HEK293T (cell line): ENCODE data around the gene CAPS.

Source experiments
- ARNT ChIP-seq: fragments of 450-650 bp; IDR thresholded peaks from 2 replicates; pipeline ENCODE4 v1.6.1; 2017; ENCODE audit warnings: mild to moderate bottlenecking
- BHLHE40 ChIP-seq: fragments of 450-650 bp; IDR thresholded peaks from 2 replicates; pipeline ENCODE4 v1.6.1; 2016; ENCODE audit warnings: mild to moderate bottlenecking, moderate library complexity, borderline replicate concordance
- CTBP1 ChIP-seq: fragments of 450-650 bp; IDR thresholded peaks from 2 replicates; pipeline ENCODE4 v1.6.1; 2016; ENCODE audit warnings: borderline replicate concordance
- FOXA1 ChIP-seq: fragments of 450-650 bp; IDR thresholded peaks from 2 replicates; pipeline ENCODE4 v1.6.1; 2016; ENCODE audit warnings: mild to moderate bottlenecking
- FOXK2 ChIP-seq: fragments of 450-650 bp; IDR thresholded peaks from 2 replicates; pipeline ENCODE4 v1.6.1; 2016; ENCODE audit warnings: mild to moderate bottlenecking
- FOXM1 ChIP-seq: fragments of 450-650 bp; IDR thresholded peaks from 2 replicates; pipeline ENCODE4 v1.6.1; 2017; ENCODE audit warnings: mild to moderate bottlenecking, borderline replicate concordance
- HDGF ChIP-seq: fragments of 450-650 bp; IDR thresholded peaks from 2 replicates; pipeline ENCODE4 v1.6.1; 2017; ENCODE audit warnings: antibody characterized with exemption, borderline replicate concordance
- L3MBTL2 ChIP-seq: fragments of 450-650 bp; conservative IDR thresholded peaks from 2 replicates; pipeline ENCODE4 v1.6.1; 2016; ENCODE audit warnings: mild to moderate bottlenecking
- NFRKB ChIP-seq: fragments of 450-650 bp; IDR thresholded peaks from 2 replicates; pipeline ENCODE4 v1.6.1; 2016; ENCODE audit warnings: mild to moderate bottlenecking, moderate library complexity
- SP1 ChIP-seq: fragments of 450-650 bp; IDR thresholded peaks from 2 replicates; pipeline ENCODE4 v1.6.1; 2017
- SUZ12 ChIP-seq: fragments of 450-650 bp; IDR thresholded peaks from 2 replicates; pipeline ENCODE4 v1.6.1; 2016; ENCODE audit warnings: mild to moderate bottlenecking
- TARDBP ChIP-seq: fragments of 450-650 bp; IDR thresholded peaks from 2 replicates; pipeline ENCODE4 v1.6.1; 2016
- TF ChIP-seq, protein P1 (sequence below): fragments of 450-650 bp; IDR thresholded peaks from 2 replicates; pipeline ENCODE4 v1.6.1; 2016

DNA sequence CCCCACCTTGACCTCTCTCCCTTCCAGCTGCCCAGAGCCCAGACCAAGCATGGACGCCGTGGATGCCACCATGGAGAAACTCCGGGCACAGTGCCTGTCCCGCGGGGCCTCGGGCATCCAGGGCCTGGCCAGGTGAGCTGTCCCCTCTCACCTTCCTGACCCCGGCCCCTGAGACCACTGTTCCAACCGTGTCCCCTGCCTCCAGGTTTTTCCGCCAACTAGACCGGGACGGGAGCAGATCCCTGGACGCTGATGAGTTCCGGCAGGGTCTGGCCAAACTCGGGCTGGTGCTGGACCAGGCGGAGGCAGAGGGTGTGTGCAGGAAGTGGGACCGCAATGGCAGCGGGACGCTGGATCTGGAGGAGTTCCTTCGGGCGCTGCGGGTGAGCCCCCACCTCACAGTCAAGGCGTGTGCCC lies 312 bp downstream of the CAPS start:
- TF ChIP-seq, protein P1, sequence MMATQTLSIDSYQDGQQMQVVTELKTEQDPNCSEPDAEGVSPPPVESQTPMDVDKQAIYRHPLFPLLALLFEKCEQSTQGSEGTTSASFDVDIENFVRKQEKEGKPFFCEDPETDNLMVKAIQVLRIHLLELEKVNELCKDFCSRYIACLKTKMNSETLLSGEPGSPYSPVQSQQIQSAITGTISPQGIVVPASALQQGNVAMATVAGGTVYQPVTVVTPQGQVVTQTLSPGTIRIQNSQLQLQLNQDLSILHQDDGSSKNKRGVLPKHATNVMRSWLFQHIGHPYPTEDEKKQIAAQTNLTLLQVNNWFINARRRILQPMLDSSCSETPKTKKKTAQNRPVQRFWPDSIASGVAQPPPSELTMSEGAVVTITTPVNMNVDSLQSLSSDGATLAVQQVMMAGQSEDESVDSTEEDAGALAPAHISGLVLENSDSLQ, result no peak
- TF ChIP-seq BHLHE40 (no peak), TARDBP (no peak), FOXA1 (no peak), ARNT (no peak), SP1 (no peak), FOXK2 (no peak), FOXM1 (no peak), NFRKB (no peak), HDGF (no peak), CTBP1 (no peak), L3MBTL2 (no peak), SUZ12 (no peak)
